ENCODE measurements around the gene ADCY2.
A peak's percentile ranks its signal among the peaks of the same experiment; 100 is the strongest.

The ADCY2 gene

DNA sequence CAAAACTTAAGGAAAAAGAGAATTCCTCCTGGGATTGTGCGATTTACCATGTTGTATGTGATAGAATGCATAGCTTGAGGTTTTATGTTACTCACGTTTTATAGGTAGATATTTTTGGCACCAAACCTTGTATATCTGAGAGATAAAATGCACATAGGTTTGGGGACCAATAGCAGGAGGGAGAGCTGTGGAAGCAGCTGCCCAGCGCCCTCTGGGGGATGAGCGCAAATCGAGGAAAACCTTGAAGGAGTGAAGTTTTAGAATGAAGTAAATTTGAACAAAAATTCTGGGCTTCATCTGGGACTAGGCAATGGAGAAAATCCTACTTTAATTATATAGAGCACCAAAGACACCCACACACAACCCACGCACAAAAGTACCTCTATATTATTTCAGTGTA, 197.0 kb downstream of the ADCY2 start:
- H3K4me3 ChIP-seq (ENCODE audit: low read depth, low read length): no peak overlapping the region
- no peak for DNase-seq (ENCODE audit: low read depth)
- TF ChIP-seq, protein P1, sequence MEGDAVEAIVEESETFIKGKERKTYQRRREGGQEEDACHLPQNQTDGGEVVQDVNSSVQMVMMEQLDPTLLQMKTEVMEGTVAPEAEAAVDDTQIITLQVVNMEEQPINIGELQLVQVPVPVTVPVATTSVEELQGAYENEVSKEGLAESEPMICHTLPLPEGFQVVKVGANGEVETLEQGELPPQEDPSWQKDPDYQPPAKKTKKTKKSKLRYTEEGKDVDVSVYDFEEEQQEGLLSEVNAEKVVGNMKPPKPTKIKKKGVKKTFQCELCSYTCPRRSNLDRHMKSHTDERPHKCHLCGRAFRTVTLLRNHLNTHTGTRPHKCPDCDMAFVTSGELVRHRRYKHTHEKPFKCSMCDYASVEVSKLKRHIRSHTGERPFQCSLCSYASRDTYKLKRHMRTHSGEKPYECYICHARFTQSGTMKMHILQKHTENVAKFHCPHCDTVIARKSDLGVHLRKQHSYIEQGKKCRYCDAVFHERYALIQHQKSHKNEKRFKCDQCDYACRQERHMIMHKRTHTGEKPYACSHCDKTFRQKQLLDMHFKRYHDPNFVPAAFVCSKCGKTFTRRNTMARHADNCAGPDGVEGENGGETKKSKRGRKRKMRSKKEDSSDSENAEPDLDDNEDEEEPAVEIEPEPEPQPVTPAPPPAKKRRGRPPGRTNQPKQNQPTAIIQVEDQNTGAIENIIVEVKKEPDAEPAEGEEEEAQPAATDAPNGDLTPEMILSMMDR (IDR thresholded peaks at IDR 0.05; ENCODE audit: low read depth, low read length, missing control alignments): peak; percentile 25

DNA sequence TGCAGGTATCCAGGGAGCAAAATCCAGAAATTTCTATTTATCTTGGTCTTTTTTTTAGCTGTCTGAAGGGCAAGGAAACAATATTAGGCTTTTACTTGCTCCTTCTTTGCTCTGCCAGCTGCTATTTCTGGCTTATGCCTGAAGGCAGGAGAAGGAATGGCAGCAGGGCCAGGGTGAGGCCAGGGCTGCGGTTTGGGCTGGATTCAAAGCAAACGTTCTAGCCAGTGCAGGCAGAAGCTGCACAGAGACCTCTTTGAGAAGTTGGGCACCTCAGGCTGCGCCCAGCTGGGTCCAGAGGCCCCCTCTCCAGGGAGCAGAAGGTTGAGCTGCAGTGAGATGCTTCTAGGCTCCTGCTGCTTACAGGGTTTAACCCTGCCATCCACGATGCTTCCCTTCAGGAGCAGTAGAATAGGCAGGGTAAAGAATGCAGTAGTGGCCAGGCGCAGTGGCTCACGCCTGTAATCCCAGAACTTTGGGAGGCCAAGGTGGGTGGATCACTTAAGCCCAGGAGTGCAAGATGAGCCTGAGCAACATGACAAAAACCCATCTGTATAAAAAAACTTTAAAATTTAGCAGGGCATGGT, 201.2 kb downstream of the ADCY2 start:
- DNase-seq (ENCODE audit: low read depth): no peak
- no peak overlapping the region for H3K4me3 ChIP-seq (ENCODE audit: low read depth, low read length)
- TF ChIP-seq, protein P1 (IDR thresholded peaks at IDR 0.05; ENCODE audit: low read depth, low read length, missing control alignments): no peak

DNA sequence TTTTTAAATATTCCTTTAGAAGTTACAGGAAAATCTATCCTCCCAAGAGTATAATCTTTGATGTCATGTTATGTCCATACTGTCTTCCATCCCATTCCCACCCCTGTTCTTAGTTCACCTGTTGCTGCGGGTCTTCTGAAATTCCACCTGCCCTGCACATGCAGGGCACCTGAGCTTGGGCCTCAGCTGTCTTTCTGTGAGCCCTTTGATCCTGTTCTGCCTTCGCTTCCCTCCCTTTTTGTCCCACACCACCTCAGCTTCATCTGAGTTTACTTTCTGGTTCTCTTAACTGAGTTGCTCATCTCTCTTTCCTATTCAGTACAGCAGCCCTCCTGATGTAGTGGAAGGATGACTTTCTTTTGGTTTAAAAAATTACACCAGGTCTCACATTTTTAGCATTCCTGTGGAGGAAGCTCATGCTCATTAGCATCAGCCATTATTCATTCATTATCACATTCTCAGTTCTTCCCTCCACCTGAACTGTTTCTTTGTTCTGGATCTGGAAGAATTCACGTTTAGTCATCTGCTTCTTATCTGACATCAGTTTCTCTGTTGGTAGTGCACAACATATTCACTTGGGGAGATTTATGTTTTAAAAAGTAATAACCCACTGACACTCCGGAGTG, 211.0 kb downstream of the ADCY2 start:
- H3K4me3 ChIP-seq (ENCODE audit: low read depth, low read length): no peak overlapping the region
- TF ChIP-seq, protein P1 (IDR thresholded peaks at IDR 0.05; ENCODE audit: low read depth, low read length, missing control alignments): no peak
- DNase-seq (ENCODE audit: low read depth): no peak

DNA sequence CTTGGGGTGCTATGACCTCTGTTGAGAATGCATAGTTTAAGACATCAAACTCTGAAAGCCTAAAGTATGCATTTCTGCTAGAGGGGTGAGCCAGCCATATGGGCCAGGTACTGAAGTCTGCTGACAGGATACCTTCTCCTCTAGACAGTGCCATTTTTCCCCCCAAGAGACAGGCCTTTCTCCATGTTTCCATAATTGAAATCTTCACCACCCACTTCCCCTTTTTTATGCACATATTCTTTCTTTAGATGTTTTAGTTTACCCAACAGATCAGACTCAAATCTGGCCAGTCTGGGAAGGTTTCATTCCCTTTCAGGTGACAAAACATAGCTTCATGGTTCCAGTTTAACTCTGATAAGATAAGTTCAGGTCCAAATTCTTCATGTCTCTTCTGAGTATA, 212.8 kb downstream of the ADCY2 start:
- TF ChIP-seq, protein P1 (IDR thresholded peaks at IDR 0.05; ENCODE audit: low read depth, low read length, missing control alignments): no peak
- no peak overlapping the region for H3K4me3 ChIP-seq (ENCODE audit: low read depth, low read length)
- no peak for DNase-seq (ENCODE audit: low read depth)

DNA sequence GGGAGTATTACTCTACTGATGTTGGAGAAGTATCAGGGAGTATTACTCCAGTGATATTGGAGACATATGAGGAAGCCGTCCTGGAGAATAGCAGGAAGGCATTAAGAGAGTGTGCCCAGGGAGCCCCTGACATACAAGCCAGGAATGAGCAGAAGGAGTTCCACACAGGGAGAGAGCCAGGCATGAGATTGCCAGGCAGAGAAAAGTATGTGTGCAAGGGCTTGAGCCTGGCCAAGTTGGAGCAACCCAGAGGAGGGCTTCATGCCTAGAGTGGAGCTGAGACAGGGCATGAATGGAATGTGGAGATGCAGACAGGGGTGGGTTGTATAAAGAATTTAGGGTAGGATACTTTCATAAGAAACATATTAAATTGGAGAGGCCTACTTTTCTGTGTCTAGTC, 213.8 kb downstream of the ADCY2 start:
- DNase-seq (ENCODE audit: low read depth): no peak
- H3K4me3 ChIP-seq (ENCODE audit: low read depth, low read length): no peak overlapping the region
- TF ChIP-seq, protein P1 (IDR thresholded peaks at IDR 0.05; ENCODE audit: low read depth, low read length, missing control alignments): no peak

DNA sequence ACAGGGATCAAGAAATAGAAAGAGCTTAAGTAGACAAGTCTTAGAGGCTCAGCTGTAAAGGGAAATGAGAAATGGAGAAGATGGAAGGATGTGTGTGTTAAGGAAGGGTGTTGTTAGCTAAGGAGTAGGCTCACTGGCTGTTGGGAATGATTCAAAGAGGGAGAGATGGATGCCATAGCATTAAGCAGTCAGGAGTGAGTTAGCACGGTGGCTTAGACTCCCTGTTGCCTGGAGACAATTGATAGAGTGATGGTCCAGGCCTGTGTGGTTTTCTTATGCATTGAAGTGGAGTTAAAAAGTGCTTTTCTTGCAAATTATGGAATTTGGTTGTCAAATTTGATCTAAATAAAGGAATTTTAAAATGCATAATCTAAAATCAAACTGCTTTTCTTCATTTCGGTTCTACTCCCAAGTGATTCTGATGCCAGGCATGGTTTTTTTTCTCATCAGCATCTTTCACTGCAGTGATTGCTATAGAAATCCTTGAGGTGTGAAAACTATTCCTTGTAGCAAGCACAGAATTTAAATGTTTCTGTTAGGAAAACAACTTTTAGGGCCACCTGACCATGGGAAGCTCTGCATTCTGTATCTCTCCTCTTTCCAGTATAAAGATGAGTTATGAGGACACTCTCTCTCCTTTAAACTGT, 214.7 kb downstream of the ADCY2 start:
- H3K4me3 ChIP-seq (ENCODE audit: low read depth, low read length): no peak overlapping the region
- DNase-seq (ENCODE audit: low read depth): no peak
- TF ChIP-seq, protein P1 (IDR thresholded peaks at IDR 0.05; ENCODE audit: low read depth, low read length, missing control alignments): no peak

All from GM12864 (cell line).